H9 (cell line): ENCODE results near the gene HBP1. TPM values are rescaled to one million over a fixed set of nuclear protein-coding genes. Genes with fewer than 3 reads are reported as not detected.

Experiments used
- DNase-seq: peaks from one replicate; pipeline ENCODE4 v3.0.0-alpha.2; 2017
- H2AFZ ChIP-seq: one replicate; pipeline ENCODE4 v1.6.1; 2013; ENCODE audit warnings: mild to moderate bottlenecking, low read length, control low read depth, moderate library complexity
- H2AK5ac ChIP-seq: 2 replicates; pipeline ENCODE4 v1.6.1; 2013; ENCODE audit warnings: low read length, control low read depth, mixed read lengths; ENCODE audit not compliant: insufficient read length
- H2BK120ac ChIP-seq: one replicate; pipeline ENCODE4 v1.6.1; 2013; ENCODE audit warnings: low read depth, mild to moderate bottlenecking, low read length, control low read depth, inconsistent platforms; ENCODE audit not compliant: poor library complexity, severe bottlenecking
- H2BK12ac ChIP-seq: 2 replicates; pipeline ENCODE4 v1.6.1; 2013; ENCODE audit warnings: low read length, control low read depth, mixed read lengths, low read depth; ENCODE audit not compliant: insufficient read length
- H2BK15ac ChIP-seq: 2 replicates; pipeline ENCODE4 v1.6.1; 2013; ENCODE audit warnings: low read depth, low read length, control low read depth
- H2BK20ac ChIP-seq: one replicate; pipeline ENCODE4 v1.6.1; 2013; ENCODE audit warnings: low read depth, mild to moderate bottlenecking, low read length, control low read depth, inconsistent platforms; ENCODE audit not compliant: poor library complexity, severe bottlenecking
- H2BK5ac ChIP-seq: 2 replicates; pipeline ENCODE4 v1.6.1; 2013; ENCODE audit warnings: low read length, control low read depth, mixed read lengths; ENCODE audit not compliant: insufficient read length
- H3K14ac ChIP-seq: 2 replicates; pipeline ENCODE4 v1.6.1; 2013; ENCODE audit warnings: low read length, control low read depth; ENCODE audit not compliant: insufficient read depth
- H3K18ac ChIP-seq: 2 replicates; pipeline ENCODE4 v1.6.1; 2013; ENCODE audit warnings: low read depth, mild to moderate bottlenecking, mixed read lengths, low read length, control low read depth; ENCODE audit not compliant: insufficient read length
- H3K23ac ChIP-seq: 2 replicates; pipeline ENCODE4 v1.6.1; 2013; ENCODE audit warnings: low read length, control low read depth, mixed read lengths, low read depth; ENCODE audit not compliant: insufficient read length
- H3K23me2 ChIP-seq: 2 replicates; pipeline ENCODE4 v1.6.1; 2013; ENCODE audit warnings: low read depth, mild to moderate bottlenecking, mixed read lengths, low read length, control low read depth; ENCODE audit not compliant: insufficient read length, poor library complexity, severe bottlenecking
- H3K27ac ChIP-seq: 2 replicates; pipeline ENCODE4 v1.5.1; 2013; ENCODE audit warnings: low read length, control low read depth, mixed read lengths, low read depth; ENCODE audit not compliant: insufficient read length
- H3K27me3 ChIP-seq: 2 replicates; pipeline ENCODE4 v1.6.1; 2013; ENCODE audit warnings: low read length, control low read depth, inconsistent platforms; ENCODE audit not compliant: insufficient read depth
- H3K4ac ChIP-seq: 2 replicates; pipeline ENCODE4 v1.6.1; 2013; ENCODE audit warnings: low read depth, mild to moderate bottlenecking, control low read depth, inconsistent platforms, low read length, moderate library complexity
- H3K4me1 ChIP-seq: 2 replicates; pipeline ENCODE4 v1.6.1; 2013; ENCODE audit warnings: low read length, control low read depth, inconsistent platforms; ENCODE audit not compliant: insufficient read depth
- H3K4me2 ChIP-seq: 2 replicates; pipeline ENCODE4 v1.6.1; 2013; ENCODE audit warnings: low read length, control low read depth, mixed read lengths; ENCODE audit not compliant: insufficient read length, insufficient read depth
- H3K56ac ChIP-seq: 2 replicates; pipeline ENCODE4 v1.6.1; 2013; ENCODE audit warnings: low read depth, mild to moderate bottlenecking, mixed read lengths, low read length, control low read depth; ENCODE audit not compliant: insufficient read length
- H3K79me1 ChIP-seq: 2 replicates; pipeline ENCODE4 v1.6.1; 2013; ENCODE audit warnings: low read depth, mild to moderate bottlenecking, moderate library complexity, low read length, control low read depth, inconsistent platforms; ENCODE audit not compliant: insufficient read depth, poor library complexity, severe bottlenecking
- H3K79me2 ChIP-seq: 2 replicates; pipeline ENCODE4 v1.6.1; 2013; ENCODE audit warnings: low read length, control low read depth, inconsistent platforms; ENCODE audit not compliant: insufficient read depth
- H3K9ac ChIP-seq: 2 replicates; pipeline ENCODE4 v1.6.1; 2013; ENCODE audit warnings: low read length, control low read depth, mixed read lengths; ENCODE audit not compliant: insufficient read length; ENCODE audit errors: extremely low read depth
- H3K9me3 ChIP-seq: one replicate; pipeline ENCODE4 v1.6.1; 2013; ENCODE audit warnings: low read depth, low read length, inconsistent platforms; ENCODE audit not compliant: control insufficient read depth
- H3T11ph ChIP-seq: one replicate; pipeline ENCODE4 v1.6.1; 2013; ENCODE audit warnings: mild to moderate bottlenecking, low read length, control low read depth, inconsistent platforms
- H4K20me1 ChIP-seq: one replicate; pipeline ENCODE4 v1.6.1; 2013; ENCODE audit not compliant: control insufficient read depth, insufficient read length, insufficient read depth
- H4K5ac ChIP-seq: 2 replicates; pipeline ENCODE4 v1.6.1; 2013; ENCODE audit warnings: low read depth, mild to moderate bottlenecking, mixed read lengths, low read length, control low read depth; ENCODE audit not compliant: insufficient read length
- H4K8ac ChIP-seq: replicated peaks from 2 replicates; pipeline ENCODE4 v1.6.1; 2013; ENCODE audit warnings: low read length, control low read depth, mixed read lengths, low read depth; ENCODE audit not compliant: insufficient read length
- H4K91ac ChIP-seq: 2 replicates; pipeline ENCODE4 v1.6.1; 2013; ENCODE audit warnings: low read depth, mild to moderate bottlenecking, moderate library complexity, mixed read lengths, low read length, control low read depth; ENCODE audit not compliant: insufficient read length
- H3K27ac Mint-ChIP-seq, 3 experiments: 2 replicates in 2 of 3; 3 replicates in 1 of 3; pipeline ENCODE4 v1.8.0; 2020 to 2021; ENCODE audit warnings: mixed read lengths in 3 of 3, mild to moderate bottlenecking in 1 of 3, moderate library complexity in 1 of 3
- H3K27me3 Mint-ChIP-seq: 2 replicates; pipeline ENCODE4 v1.8.0; 2021; ENCODE audit warnings: low read depth, mild to moderate bottlenecking, moderate library complexity, mixed read lengths
- H3K36me3 Mint-ChIP-seq, 3 experiments: 2 replicates in 2 of 3; 3 replicates in 1 of 3; pipeline ENCODE4 v1.8.0; 2020 to 2021; ENCODE audit warnings: low read depth in 3 of 3, mixed read lengths in 3 of 3; ENCODE audit not compliant: insufficient read depth in 1 of 3
- H3K4me1 Mint-ChIP-seq, 2 experiments: 2 replicates each; pipeline ENCODE4 v1.8.0; 2020; ENCODE audit warnings: mixed read lengths in 2 of 2
- H3K4me3 Mint-ChIP-seq, 2 experiments: 2 replicates in 1 of 2; 3 replicates in 1 of 2; pipeline ENCODE4 v1.8.0; 2020 to 2021; ENCODE audit warnings: mild to moderate bottlenecking in 2 of 2, mixed read lengths in 2 of 2, moderate library complexity in 1 of 2
- H3K9me3 Mint-ChIP-seq, 2 experiments: 2 replicates in 1 of 2; 3 replicates in 1 of 2; pipeline ENCODE4 v1.8.0; 2020; ENCODE audit warnings: mild to moderate bottlenecking in 2 of 2, mixed read lengths in 2 of 2, moderate library complexity in 1 of 2
- WGBS: extraction: QIAGEN DNeasy Blood & Tissue Kit; methylation state at CpG from one replicate; pipeline ENCODE4 v1.1.7; 2013; ENCODE audit warnings: missing lambda C conversion rate, low lambda C conversion rate, mixed read lengths; ENCODE audit not compliant: insufficient read length; ENCODE audit errors: extremely low coverage; 5-methylcytosine and 5-hydroxymethylcytosine counted together
- total RNA-seq: library from RNA; stranded (reverse); gene quantifications from 2 replicates; pipeline ENCODE4 v1.2.1, GENCODE V29; 2021
- TF ChIP-seq, protein P1 (sequence below): fragments of 200-600 bp; sonication (generic); conservative IDR thresholded peaks from 3 replicates; pipeline ENCODE4 v1.8.0; 2021; ENCODE audit warnings: antibody characterized with exemption, mild to moderate bottlenecking

The HBP1 gene
- total RNA-seq, 1 experiment from 2014 or later = 27.6 TPM

DNA sequence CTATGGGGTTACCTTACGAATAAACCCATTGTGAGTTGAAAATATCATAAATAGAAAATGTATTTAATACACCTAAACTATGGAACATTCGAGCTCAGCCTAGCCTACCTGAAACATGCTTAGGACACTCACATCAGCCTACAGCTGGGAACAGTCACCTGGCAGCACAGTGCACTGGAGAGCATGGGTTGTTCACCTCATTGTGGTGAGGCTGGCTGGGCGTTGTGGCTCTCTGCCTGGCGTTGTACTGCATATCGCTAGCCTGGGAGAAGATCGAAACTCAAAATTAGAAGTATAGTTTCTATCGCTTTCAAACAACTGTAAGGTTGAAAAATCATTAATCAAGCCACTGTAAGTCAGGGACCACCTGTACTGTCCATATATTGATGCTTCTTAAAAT lies 17.3 kb upstream of the HBP1 start:
- Histone ChIP-seq H2AK5ac (no peak overlapping the region), H2AFZ (no peak overlapping the region), H3K23me2 (no peaks in the 10 kb centered on the region), H3K18ac (no peak overlapping the region), H4K8ac (no peak overlapping the region), H3K27ac (no peak overlapping the region), H4K5ac (no peak overlapping the region), H2BK15ac (no peak overlapping the region), H3K4me2 (no peak overlapping the region), H3K4ac (no peak overlapping the region), H3K56ac (no peak overlapping the region), H4K20me1 (no peaks in the 10 kb centered on the region), H3K14ac (no peak overlapping the region), H3K27me3 (no peaks in the 10 kb centered on the region), H2BK12ac (no peak overlapping the region), H3K9me3 (no peaks in the 10 kb centered on the region), H3K79me2 (no peaks in the 10 kb centered on the region), H3K4me1 (no peaks in the 10 kb centered on the region), H3K9ac (no peak overlapping the region), H3K79me1 (no peaks in the 10 kb centered on the region), H2BK120ac (no peak overlapping the region), H2BK20ac (no peak overlapping the region), H3T11ph (no peak overlapping the region), H3K23ac (no peak overlapping the region), H2BK5ac (no peak overlapping the region), H4K91ac (no peak overlapping the region)
- H3K27ac Mint-ChIP-seq = peak overlapping the region in 1 of 3 experiments; percentile 13; a peak in 2 of 7 replicates
- H3K4me3 Mint-ChIP-seq = no peak overlapping the region
- peaks cover 2 to 15% (median 7%) of the 10 kb centered on the region in 3 experiments; a peak in 6 of 7 replicates for H3K36me3 Mint-ChIP-seq
- no peak for DNase-seq
- WGBS = no CpG with 5 or more reads among the region's 7 CpGs
- no peaks in the 10 kb centered on the region; a peak in 1 of 5 replicates for H3K9me3 Mint-ChIP-seq
- H3K4me1 Mint-ChIP-seq = peaks cover 18 to 23% of the 10 kb centered on the region in 2 experiments
- TF ChIP-seq, protein P1, sequence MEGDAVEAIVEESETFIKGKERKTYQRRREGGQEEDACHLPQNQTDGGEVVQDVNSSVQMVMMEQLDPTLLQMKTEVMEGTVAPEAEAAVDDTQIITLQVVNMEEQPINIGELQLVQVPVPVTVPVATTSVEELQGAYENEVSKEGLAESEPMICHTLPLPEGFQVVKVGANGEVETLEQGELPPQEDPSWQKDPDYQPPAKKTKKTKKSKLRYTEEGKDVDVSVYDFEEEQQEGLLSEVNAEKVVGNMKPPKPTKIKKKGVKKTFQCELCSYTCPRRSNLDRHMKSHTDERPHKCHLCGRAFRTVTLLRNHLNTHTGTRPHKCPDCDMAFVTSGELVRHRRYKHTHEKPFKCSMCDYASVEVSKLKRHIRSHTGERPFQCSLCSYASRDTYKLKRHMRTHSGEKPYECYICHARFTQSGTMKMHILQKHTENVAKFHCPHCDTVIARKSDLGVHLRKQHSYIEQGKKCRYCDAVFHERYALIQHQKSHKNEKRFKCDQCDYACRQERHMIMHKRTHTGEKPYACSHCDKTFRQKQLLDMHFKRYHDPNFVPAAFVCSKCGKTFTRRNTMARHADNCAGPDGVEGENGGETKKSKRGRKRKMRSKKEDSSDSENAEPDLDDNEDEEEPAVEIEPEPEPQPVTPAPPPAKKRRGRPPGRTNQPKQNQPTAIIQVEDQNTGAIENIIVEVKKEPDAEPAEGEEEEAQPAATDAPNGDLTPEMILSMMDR = no peak
- H3K27me3 Mint-ChIP-seq = no peaks in the 10 kb centered on the region
